ENCODE measurements around the gene RPL10. TPM values are rescaled to one million over a fixed set of nuclear protein-coding genes. Genes with fewer than 3 reads are reported as not detected.

Gene RPL10
- polyA plus RNA-seq (2013, experiment 1 of 2; ENCODE audit: insufficient read length) = 3,750 TPM
- 3,679 TPM for polyA plus RNA-seq (2013, experiment 2 of 2; ENCODE audit: insufficient read length)

DNA sequence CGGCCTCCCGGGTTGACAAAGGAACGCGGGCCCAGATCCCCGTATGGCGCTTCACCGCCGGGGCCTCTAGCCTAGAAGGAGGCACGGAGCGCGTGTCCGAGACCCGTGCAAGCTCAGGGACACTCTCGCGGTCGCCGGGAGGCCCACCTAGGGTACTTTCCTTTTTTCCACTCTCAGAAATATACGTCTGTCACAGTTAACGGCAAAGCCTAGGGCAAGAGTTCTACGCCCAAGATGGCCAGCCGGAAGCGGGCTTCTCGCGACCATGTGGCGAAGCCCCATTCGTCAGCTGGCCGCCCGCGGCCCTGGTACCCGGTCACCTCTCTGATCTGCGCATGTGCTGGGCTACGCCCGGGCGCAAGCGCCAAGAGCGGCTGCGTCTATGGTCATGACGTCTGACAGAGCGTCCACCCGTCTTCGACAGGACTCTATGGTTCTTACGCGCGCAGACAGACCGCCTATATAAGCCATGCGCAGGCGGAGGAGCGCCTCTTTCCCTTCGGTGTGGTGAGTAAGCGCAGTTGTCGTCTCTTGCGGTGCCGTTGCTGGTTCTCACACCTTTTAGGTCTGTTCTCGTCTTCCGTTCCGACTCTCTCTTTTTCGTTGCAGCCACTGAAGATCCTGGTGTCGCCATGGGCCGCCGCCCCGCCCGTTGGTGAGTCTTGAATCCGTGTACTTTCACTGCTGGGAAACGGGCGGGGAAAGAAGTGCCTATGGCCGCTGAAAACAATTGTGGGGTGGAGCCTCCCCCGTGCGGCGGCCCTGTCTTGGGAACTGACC is at the start of gene RPL10:
Gene RPL10 (plus strand): TSS at position 490 of the 780 bp plus-strand sequence. CDS start 143 bp downstream, at position 633.
- DNase-seq = peak; percentile 98

DNA sequence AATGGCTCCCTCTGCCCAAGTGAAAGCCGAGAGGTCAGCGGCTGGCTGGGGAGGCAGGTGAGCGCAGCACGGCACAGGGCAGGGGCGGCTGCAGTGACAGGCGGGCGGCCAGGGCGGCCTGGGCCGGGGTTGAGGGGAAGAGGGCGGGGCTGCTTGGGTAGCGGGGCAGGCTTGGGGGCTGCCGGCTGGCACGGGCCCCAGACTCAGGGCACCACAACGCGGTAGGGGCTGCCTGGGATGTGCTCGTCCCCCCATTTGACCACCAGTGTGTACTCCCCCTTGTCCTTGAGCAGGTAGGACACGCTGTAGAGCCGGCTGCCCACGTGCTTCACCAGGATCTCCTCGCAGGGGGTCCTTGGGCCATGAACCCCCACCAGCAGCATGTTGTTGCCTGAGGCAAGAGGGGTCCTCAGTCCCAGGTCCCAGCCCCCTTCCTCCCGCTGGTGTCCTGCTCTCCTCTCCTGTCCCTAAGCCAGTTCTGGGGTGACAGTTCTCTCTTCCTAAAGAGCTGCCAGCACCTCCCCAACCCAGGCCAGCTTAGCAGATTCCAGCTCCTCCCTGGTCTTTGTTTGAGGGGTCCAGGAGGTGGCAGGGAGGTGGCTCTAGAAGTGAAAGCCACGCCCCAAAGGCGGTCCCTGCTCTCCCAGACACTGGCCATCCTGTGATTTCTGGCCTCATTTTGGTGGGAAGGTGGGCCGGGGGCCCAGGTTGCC is 49.4 kb upstream of the RPL10 start:
- DNase-seq = peak; percentile 13

DNA sequence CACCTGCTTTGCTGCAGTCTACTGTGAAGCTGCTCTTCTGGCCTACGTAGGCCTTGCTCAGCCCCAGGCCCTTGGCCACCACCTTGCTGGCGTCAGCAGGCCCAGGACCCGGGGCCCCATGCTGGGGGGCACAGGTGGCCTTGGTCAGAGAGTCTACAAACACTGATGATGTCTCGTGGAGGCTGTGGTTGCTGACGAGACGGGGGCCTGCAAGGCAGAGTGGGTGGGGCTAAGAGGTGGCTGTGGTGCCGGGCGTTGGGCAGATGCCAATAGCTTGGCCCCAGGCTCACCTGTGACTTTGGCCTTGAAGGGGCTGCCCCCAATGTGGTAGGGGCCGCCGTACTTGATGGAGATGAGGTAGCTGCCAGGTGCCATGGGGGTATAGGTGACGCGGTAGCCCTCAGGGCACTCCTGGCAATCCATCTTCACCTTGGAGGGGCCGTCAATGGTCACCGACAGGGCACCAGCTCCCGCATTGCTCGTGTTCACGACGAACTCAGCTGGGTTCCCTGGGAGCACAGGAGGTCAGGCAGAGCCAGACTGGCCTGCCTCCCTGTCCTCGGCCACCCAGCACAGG is 48.7 kb upstream of the RPL10 start:
- DNase-seq = peak; percentile 11

DNA sequence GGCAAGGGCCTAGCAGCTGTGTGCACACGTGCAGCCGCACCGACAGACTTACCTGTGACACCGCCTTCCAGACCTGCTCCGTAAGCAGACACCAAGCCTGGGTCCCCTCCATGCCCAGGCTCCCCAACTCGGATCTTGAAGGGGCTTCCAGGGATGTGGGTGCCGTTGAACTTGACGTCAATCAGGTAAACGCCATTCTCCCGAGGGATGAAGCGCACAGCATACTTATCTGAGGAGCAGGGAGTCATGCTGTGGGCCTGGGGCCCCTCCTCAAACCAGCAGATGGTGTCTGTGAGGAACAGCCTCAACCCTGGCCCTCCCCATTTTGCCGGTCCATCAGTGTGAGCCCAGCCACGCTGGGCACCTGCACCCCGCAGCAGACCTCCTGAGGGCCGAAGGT is 48.2 kb upstream of the RPL10 start:
- DNase-seq = no peak

DNA sequence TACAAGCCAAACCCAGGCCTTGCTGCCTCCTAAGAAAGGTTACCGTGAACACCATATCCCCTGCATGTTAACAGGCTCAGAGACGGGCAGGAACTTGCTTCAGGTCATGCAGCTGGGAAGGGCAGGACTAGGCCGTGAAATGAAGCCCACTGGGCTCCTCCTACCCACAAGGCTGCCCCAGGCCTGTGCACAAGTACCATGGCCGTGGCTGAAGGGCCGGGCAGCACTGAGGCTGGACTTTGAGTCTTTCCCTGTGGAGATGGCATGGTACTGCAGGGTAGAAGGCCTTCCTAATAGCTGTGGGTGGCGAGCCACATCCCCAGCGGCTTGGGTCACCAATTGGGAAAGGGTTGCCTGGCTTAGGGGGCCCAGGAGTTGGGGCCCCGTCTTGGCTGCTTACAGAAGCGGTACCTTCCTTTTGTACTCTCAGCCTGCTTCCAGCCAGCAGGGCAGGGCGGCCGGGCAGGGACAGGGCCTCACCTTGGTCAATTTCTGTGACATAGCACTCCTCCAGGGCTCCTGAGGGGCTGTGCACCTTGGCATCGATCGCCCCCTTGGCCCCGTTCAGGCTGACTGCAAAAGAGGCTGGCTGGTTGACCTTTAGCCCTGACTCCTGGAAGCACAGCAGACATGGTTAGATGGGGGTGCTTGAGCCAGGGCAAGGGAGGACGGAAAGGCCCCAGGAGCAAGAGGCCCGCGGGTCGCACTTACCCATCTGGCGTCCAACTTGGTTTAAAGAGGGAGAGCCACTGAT is 47.6 kb upstream of the RPL10 start:
- DNase-seq = peak; percentile 7

DNA sequence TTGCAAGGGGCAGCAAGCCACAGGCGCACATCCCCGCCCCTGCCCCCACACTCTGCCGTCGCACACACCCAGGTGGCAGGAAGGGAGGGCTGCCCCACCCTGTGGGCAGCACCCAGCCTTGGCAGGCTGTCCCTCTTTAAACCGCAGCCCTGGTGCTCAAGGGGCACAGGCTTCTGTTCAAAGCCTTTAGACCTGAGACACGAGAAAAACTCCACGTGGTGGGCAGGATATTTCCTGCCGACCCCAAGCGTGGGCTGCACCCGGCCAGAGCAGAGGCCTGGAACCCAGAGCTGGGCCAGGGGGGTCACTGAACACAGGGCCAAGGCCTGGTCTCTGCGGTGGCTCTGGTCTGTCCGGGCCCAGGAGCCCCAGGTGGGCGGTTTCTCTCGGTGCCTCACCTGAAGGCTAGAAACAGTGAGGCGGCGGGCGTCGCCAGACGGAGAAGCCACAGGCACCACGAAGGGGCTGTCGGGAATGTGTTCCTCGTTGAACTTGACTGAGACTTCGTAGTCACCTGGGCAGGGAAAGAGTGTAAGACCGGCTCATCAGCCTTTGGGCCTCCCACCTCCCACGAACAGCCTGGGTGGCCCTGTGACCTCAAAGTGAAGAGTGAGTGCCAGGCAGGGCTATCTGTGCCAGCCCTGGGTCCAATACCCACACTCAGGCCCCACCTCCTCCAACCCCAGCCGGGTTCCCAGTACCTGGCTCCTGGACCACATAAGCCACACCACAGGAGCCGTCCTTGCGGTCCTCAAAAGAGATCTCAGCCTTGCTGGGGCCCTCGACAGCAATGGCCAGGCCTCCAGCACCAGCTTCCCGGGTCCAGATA is 46.8 kb upstream of the RPL10 start:
- peak; percentile 3 for DNase-seq

DNA sequence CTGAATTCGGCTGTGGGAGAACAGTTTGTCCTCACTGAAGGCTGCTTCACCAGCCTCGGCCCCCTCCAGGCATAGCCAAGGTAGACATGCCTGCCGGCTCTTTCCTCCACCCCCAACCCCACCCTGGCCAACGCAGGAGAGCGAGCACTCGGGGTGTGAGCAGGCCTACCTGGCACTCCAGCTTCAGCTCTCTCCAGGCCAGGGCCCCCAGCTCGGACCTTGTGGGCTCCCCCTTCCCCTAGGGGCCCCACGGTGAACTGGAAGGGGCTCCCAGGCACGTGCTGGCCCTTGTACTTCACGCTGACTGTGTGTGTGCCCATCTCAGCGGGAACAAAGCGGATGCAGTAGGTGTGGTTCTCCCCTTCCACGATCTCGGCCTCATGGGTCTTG is 46.2 kb upstream of the RPL10 start:
- DNase-seq = no peak

DNA sequence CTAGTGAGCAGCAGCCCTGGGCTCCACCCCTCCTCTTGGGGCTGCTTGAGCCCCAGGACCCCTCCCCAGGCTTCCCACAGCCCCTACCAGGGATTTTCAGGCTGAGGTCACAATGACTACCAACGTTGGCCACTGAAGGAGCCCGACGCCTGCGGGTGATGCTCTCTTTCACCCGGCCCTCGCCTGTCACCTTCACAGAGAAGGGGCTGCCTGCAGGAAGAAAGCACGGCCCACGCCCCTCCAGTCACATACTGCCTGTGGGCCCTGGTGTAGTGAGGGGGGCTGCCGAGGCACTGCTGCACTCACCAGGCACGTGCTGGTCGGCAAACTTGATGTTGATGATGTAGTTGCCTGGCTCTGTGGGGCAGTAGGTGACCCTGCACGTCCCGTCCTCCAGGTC is 45.7 kb upstream of the RPL10 start:
- peak; percentile 1 for DNase-seq

DNA sequence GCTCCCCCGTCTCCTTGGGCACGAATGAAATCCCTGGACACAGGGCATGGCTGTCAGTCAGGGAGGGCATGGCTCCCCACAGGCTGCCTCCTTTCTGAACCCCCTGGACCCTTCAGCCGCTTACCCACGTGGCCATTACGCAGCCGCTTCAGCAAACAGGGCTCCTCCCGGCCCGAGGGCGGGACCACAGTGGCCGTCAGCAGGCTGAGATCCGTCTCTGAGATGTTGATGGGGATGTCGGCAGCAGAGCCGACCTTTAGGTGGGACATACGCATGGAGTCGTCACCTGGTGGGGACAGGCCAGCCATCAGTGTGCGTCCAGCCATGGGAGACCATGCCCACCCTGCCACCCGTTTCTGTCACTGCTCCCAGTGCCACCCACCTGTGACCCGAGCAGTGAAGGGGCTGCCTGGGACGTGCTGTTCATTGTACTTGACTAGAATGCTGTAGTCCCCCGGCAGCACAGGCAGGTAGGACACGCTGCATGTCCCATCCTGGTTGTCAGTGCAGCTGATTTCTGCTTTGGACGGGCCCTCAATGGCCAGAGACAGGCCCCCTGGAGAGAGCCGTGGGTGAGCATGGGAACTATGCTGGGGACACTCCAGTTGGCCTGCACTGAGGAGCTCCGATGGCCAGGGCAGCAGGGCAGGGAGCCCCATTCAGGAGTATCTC is 44.9 kb upstream of the RPL10 start:
- peak; percentile 5 for DNase-seq

DNA sequence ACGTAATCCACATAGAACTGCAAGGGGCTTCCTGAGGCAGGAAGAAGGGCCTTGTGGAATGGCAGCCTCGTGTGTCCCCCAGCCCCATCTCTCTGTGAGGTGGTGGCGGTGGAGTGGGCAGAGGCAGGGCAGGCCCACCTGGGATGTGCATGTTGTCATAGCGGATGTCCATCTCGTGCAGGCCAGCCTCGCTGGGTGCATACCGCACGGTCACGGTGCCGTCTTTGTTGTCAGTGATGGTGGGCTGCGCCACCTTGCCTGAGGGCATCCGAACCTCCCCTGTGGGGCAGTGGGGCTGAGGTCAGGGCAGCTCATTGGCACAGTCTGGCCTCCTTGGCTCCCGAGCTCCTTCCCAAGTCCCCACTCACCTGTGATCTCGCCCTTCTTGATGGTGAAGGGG is 44.2 kb upstream of the RPL10 start:
- peak; percentile 7 for DNase-seq

DNA sequence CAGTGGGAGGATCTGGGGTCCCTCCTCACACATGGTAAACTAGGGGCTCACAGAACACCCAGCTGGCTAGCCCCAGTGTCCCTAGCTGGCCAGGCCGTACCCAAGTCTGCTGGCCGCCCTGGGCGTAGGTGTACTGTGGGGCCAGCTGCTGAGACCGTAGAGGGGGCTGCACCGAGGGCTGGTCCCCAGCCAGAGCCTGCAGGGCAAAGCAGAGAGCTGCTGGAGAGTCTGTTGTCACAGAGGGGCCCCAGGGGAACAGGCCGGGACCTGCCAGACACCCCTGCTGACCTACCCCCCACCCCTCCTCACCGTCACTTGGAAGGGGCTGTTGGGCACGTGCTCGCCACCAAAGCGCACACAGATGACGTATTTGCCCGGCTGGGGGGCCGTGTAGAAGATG is 43.7 kb upstream of the RPL10 start:
- peak; percentile 2 for DNase-seq

DNA sequence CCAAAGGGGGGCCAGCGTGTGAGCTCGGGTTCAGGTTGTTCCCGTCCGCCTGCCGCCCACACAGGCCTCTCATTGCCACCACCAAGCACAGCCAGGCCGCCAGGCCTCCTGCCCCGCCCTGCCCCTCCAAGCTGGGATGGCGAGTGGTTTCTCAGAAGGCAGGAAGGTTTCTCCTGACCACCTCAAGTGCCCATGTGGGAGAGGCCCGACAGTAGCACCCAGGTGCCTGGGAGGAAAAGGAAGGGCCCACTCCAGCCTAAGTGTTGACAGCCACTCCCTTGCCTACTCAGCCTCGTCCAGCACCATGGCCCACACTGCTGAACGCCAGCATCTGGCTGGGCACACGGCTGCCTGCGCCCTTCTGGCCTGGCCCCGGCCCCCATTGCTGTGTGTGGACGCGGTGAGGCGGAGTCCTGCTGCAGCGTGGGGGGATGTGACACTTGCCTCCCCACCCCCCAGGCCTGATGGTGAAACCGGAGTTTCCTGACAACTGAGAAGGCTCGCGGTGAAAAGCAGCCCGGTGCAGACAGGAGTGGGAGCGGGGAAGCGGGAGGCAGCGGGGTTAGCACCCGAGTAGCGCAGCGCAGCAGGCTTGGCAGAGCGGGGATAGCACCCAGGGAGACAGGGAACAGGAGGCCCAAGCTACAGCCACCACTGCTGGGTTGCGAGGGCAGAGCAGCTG is 42.9 kb upstream of the RPL10 start:
- DNase-seq = peak; percentile 10

DNA sequence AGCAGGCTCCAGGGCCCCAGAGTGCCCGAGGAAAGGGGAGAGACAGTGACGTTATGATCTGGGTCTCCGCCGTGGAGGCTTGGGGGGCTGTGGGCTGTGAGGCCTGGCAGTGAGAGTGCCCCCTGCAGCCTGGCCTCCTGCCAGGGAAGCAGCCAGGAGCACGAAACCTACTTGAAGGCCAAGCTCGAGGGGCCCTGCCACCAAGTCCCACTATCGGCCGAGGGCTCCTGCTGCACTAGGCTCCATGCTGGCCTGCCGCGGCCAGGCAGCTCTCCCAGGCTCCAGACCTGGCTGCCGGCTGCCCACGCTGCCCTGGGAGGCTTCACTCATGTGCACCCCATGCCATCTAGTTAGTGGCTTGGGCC is 42.4 kb upstream of the RPL10 start:
- peak; percentile 46 for DNase-seq

DNA sequence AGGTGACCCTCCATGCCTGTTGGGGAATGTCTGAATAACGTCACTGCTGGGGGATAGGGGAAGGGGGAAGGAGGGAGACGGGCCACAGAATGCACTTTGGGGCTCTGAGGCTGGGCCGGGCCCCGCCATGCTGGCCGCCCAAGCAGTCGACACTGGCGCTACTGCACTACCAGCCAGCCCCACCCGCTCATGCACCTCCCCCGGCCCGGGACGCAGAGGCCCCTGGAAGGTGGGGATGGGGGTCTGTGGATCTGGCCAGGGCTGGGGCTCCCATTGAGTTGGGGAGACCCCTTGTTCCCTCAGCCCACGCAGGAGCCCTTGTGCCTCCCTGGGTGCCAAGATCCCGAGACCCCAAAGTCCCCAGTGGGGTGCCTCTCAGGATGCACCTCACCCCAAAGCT is 41.6 kb upstream of the RPL10 start:
- peak; percentile 3 for DNase-seq

DNA sequence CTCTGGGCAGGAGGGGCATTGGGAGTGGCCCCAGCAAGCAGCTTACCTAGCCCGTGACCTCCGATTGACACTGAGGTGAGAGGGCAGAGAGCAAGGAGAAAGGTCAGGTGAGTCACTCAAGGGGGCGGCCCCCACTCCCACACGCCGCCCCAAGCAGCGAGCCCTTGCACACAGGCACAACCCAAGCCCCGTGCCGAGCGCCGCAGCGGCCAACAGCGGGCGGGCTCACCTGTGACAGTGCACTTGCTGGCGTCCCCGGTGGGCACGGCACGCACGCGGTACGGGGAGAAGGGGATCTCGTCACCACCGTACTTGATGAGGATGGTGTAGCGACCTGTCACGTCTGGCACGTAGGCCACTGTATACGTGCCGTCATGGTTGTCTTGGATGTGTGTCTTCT is 41.0 kb upstream of the RPL10 start:
- DNase-seq = peak; percentile 2

DNA sequence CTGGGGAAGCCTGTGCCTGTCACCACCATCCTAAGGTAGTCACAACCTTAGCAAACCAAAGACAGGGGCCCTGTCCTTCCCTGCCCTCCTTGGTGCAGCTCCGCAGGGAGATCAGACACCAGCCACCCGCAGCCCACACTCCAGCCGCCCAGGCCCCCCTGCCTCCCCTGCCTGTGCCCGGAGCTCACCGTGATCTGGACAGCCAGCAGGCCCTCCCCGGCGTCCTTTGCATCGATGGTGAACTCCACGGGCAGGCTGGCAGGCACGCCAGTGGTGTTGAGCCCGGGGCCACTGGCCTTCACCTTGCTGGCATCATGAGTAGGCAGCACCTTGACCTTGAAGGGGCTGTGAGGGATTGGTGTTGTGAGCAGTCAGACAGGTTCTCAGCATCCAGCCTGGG is 40.2 kb upstream of the RPL10 start:
- DNase-seq = no peak

DNA sequence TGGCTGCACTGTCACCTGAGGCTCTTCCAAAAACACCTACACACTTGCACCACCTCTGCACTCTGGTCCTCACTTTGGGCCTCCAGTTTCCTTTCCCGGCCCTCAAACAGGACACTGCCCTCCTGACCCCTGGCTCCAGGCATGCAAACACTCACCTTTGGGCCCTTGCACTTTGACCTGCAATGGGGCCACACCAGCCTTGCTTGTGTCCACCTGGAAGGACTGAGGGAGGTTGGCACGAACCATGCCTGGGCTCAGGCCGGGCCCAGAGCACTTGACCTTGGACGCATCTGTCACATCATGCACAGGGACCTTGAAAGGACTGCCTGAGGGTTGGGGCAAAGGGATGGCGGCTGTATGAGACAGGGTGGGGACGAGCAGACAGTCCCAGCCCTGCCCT is 39.3 kb upstream of the RPL10 start:
- no peak for DNase-seq

DNA sequence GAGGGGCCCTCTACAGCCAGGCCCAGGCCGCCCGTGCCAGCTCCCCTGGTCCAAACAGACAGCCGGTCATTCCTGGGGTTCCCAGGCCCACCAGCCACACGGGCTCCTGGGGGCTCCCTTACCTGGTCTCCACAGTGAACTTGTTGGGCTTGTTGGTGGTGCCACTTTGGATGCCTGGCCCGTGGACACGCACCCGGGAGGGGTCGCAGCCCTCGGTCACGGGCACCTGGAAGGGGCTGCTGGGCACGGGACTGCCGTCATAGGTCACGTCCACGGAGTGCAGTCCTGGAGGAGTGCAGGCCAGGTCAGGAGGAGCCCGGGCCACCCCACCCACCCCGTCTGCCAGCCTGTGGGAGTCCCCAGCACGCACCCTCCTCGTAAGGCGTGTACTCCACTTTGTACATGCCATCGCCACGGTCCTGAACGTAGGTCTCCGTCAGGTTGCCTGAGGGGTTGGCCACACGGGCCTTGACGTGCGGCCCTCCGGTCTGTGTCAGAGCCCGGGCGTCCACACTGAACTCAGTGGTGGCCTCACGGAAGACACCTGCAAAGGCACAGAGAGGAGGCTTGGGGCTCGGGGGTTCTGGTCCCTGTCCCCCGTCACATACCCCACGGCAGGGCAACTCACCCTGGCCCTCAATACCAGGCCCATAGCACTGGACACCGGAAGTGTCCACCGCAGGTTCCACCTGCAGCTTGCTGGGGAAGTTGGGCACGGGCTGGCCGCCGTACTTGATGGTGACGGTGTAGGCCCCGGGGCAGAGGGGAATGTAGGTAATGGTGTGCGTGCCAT is 38.6 kb upstream of the RPL10 start:
- DNase-seq = no peak

DNA sequence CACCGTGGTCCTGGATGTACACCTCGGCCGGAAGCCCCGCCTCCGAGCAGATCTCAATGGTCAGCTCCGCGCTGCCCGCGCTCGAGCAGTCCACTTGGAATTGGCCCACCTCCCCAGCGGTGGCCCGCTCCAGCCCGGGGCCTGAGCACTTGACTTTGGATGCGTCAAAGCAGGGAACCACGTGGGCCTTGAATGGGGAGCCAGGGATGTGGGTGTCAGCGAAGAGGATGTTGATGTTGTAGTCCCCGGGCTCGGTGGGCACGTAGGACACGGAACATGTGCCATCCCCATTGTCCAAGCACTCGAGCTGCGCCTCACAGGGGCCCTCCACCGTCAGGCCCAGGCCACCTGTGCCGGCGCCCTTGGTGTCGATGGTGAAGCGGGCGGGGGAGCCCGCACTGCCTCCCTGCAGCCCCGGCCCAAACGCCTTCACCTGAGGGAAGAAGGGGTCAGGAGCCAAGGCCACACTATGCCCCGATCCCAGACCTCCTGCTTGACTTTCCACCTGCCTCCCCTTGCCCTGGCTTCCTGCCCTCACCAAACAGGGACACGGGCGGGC is 37.9 kb upstream of the RPL10 start:
- no peak for DNase-seq
